Measurements from ENCODE around the gene ZC2HC1B.
"Not testable (repeated sequence)": the region's sequence is repeated elsewhere in the genome, so short reads cannot be mapped to it uniquely, and the experiment has no call there.

The ZC2HC1B gene, protein sequence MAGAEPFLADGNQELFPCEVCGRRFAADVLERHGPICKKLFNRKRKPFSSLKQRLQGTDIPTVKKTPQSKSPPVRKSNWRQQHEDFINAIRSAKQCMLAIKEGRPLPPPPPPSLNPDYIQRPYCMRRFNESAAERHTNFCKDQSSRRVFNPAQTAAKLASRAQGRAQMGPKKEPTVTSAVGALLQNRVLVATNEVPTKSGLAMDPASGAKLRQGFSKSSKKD

GRCh38 chr6:143864234-143864633 is at the start of gene ZC2HC1B:
Gene ZC2HC1B (plus strand): TSS chr6:143864474. CDS start chr6:143864540, 66 bp downstream.
- in situ Hi-C loops (cut with HindIII; ENCODE audit: low pct_ligation_motif_present, low pct_unique_long_range_greater_than_20kb, low sequenced_read_pairs): no loop called here
- DNase-seq: no peak

- DNase-seq: no peak
- in situ Hi-C loops (cut with HindIII; ENCODE audit: low pct_ligation_motif_present, low pct_unique_long_range_greater_than_20kb, low sequenced_read_pairs): no loop called here
These were observed 46.7 kb upstream of the ZC2HC1B start for GRCh38 chr6:143817621-143818020.

DNA sequence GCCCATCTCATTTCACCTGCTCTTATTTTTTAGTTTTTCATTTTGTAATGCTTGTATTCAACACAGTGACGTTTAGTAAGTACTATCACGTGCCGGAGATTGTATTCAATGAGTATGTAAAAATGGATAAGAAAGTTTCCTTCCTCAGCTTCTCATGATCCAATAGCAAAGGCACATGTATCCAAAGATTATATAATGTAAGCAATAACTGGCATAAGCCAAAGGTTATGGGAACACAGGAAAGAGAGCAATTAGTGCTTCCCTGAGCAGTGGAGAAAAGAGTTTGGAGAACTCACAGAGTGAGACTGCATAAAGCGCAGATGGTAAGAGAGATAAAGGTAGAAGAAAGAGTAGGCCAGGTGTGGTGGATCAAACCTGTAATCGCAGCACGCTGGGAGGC is 42.9 kb upstream of the ZC2HC1B start:
- in situ Hi-C loops (cut with HindIII; ENCODE audit: low pct_ligation_motif_present, low pct_unique_long_range_greater_than_20kb, low sequenced_read_pairs): no loop called here

DNA sequence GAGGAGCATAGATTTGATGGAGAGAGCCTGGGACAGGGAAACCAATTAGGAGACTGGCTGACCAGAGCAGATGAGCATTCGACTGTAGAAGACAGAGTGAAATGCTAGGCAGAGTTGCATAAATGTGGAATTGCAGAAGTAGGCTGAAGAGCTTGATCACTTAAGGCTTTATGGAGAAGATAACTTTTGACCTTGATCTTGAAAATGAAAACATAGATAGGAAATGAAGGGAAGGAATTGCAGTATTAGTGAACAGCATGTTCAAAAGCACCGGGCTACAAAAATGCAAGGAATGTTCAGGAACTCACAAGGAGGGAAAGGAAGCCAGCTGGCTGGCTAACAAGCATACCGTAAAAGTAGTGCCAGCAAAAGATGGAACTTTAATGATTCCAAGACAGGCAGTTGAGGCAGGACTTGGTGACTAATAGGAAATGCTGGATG is 41.7 kb upstream of the ZC2HC1B start:
- in situ Hi-C loops (cut with HindIII; ENCODE audit: low pct_ligation_motif_present, low pct_unique_long_range_greater_than_20kb, low sequenced_read_pairs): no loop called here
- DNase-seq: peak; percentile 29

More for the DNA sequence above, 42.9 kb upstream of the ZC2HC1B start:
- no peak for DNase-seq

GRCh38 chr6:143823548-143823947 is 40.7 kb upstream of the ZC2HC1B start:
- in situ Hi-C loops (cut with HindIII; ENCODE audit: low pct_ligation_motif_present, low pct_unique_long_range_greater_than_20kb, low sequenced_read_pairs): no loop called here
- DNase-seq: peak; percentile 1

- in situ Hi-C loops (cut with HindIII; ENCODE audit: low pct_ligation_motif_present, low pct_unique_long_range_greater_than_20kb, low sequenced_read_pairs): no loop called here
- no peak for DNase-seq
These were observed 35.7 kb upstream of the ZC2HC1B start for GRCh38 chr6:143828572-143828971.

- no peak for DNase-seq
- in situ Hi-C loops (cut with HindIII; ENCODE audit: low pct_ligation_motif_present, low pct_unique_long_range_greater_than_20kb, low sequenced_read_pairs): no loop called here
These were observed 28.1 kb upstream of the ZC2HC1B start for GRCh38 chr6:143836150-143836549.

DNA sequence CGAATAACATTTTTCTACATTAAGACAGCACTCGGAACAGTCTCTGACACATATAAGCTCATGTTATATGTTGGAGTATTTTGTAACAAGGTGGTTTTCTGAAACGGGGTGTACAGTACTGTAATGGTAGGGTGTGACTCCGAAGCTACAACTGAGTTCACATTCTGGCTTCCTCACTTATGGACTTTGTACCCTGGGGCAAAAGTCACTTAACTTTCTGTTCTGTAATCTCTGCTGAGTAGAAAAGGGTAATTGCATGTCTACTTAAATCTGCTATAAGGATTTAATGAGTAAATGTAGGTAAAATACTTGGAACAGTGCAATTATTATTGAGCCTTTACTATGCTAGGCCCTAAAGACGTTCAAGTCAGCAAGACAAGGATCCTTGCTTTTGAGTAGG is 25.9 kb upstream of the ZC2HC1B start:
- in situ Hi-C loops (cut with HindIII; ENCODE audit: low pct_ligation_motif_present, low pct_unique_long_range_greater_than_20kb, low sequenced_read_pairs): no loop called here
- no peak for DNase-seq

DNA sequence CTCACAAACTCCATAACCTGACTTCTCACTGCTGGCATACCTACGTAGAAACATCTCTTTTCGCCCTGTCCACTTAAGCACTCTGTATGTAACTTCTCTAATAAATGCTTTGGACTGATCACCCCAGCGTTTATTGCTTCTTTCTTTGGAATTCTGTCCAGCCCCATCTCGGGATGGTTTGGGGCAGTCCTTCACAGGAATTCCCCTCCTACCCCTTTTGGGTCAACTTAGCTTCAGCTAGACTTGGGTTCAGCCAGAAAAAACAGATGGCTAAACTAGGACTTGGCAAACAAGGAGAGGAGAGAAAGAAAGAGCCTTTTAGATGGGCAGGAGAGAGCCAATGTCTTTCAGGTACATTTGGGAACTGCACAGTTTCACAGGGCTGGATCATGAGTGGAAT is 25.1 kb upstream of the ZC2HC1B start:
- in situ Hi-C loops (cut with HindIII; ENCODE audit: low pct_ligation_motif_present, low pct_unique_long_range_greater_than_20kb, low sequenced_read_pairs): no loop called here
- no peak for DNase-seq

DNA sequence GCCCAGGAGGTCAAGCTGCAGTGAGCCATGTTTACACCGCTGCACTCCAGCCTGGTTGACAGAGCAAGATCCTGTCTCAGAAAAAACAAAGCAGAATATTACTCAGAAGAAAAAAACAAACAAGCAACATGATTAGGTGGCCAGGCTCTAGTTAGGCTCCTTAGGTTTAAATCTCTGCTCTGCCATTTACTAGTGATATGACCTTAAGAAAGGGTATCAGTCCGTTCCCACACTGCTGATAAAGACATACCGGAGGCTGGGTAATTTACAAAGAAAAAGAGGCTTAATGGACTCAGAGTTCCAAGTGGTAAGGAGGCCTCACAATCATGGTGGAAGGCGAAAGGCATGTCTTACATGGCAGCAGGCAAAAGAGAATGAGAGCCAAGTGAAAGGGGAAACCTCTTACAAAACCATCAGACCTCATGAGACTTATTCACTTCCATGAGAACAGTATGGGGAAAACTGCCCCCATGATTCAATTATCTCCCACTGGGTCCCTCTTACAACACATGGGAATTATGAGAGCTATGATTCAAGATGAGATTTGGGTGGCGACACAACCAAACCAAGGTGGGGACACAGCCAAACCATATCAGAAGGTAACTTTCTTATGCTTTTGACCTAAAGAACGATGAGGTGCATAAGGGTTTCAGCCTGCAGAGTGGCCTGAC is 23.5 kb upstream of the ZC2HC1B start:
- in situ Hi-C loops (cut with HindIII; ENCODE audit: low pct_ligation_motif_present, low pct_unique_long_range_greater_than_20kb, low sequenced_read_pairs): no loop called here
- DNase-seq: no peak

DNA sequence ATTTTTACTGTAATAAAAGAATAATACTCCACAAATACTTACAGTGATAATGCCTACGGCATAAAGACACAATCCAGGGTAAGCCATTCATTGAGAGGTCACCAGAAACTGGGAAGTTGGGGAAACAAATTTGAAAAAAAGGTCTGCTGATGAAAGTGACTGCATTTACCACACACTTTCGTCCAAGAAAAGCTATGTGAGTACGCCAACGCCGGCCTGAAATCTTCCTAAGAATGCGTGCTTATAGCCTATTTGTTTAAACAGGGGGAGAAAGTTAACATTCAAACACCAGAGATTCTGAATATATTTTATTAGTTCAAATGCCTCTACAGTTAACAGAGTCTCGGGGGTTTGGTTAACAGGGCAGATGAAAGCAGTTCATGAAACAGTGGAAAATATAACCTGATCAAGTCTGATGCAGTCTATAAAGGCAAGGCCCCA is 21.8 kb upstream of the ZC2HC1B start:
- peak; percentile 48 for DNase-seq
- in situ Hi-C loops (cut with HindIII; ENCODE audit: low pct_ligation_motif_present, low pct_unique_long_range_greater_than_20kb, low sequenced_read_pairs): no loop called here

DNA sequence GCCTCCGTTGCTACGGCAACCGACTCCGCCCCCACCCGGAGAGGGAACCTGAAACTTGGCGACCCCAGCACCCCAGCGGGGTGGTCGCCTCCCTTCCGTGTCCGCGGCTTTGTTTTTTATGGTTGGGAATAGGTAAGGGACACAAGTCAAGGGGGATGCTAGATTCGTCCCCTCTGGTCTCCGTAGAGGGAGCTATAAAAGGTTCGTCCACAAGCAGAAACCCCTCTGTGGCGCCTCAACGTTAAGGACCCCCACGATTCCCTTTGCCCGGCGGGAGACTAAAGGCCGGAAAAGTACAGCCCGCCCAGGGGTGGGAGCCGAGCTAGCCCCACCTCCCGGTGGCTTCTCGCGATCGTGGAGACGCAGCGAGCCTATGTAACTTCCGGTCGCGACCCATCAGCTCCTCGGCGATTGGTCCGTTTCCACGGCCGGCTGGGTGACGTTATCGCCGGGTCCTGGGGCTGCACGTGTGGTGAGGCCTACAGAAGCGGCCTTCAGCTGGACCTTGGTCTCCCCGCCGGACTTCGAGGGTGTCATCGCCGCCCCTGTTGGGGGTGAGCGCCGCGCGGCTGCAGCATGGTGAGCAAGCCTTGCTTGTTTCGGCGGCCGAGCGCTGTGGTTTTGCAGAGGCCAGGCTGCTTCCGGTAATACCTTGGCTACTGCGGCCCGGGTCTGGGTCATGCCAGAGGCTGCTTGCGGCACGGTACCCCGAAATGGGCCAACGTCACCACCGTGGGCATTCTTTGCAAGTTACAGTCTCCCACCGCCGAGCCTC is 21.2 kb upstream of the ZC2HC1B start, which contains the start of gene LTV1:
LTV1 (plus strand) TSS at position 437 of the 775 bp plus-strand sequence; CDS start at position 577, 140 bp downstream.
- DNase-seq: peak; percentile 94
- in situ Hi-C loops (cut with HindIII; ENCODE audit: low pct_ligation_motif_present, low pct_unique_long_range_greater_than_20kb, low sequenced_read_pairs): no loop called here

- DNase-seq: no peak
- in situ Hi-C loops (cut with HindIII; ENCODE audit: low pct_ligation_motif_present, low pct_unique_long_range_greater_than_20kb, low sequenced_read_pairs): no loop called here
These were observed 20.6 kb upstream of the ZC2HC1B start for GRCh38 chr6:143843677-143843999.

GRCh38 chr6:143844006-143844405 is 20.3 kb upstream of the ZC2HC1B start:
- in situ Hi-C loops (cut with HindIII; ENCODE audit: low pct_ligation_motif_present, low pct_unique_long_range_greater_than_20kb, low sequenced_read_pairs): no loop called here
- DNase-seq: peak; percentile 14

GRCh38 chr6:143845033-143845432 is 19.2 kb upstream of the ZC2HC1B start:
- no peak for DNase-seq
- in situ Hi-C loops (cut with HindIII; ENCODE audit: low pct_ligation_motif_present, low pct_unique_long_range_greater_than_20kb, low sequenced_read_pairs): no loop called here

DNA sequence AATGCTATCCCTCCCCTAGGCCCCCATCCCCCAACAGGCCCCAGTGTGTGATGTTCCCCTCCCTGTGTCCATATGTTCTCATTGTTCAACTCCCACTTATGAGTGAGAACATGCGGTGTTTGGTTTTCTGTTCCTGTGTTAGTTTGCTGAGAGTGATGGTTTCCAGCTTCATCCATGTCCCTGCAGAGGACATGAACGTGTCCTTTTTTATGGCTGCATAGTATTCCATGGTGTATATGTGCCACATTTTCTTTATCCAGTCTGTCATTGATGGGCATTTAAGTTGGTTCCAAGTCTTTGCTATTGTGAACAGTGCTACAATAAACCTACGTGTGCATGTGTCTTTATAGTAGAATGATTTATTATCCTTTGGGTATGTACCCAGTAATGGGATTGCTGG is 12.6 kb upstream of the ZC2HC1B start:
- in situ Hi-C loops (cut with HindIII; ENCODE audit: low pct_ligation_motif_present, low pct_unique_long_range_greater_than_20kb, low sequenced_read_pairs): not testable (repeated sequence)

GRCh38 chr6:143855057-143855456 is 9.2 kb upstream of the ZC2HC1B start:
- in situ Hi-C loops (cut with HindIII; ENCODE audit: low pct_ligation_motif_present, low pct_unique_long_range_greater_than_20kb, low sequenced_read_pairs); DNase-seq: not testable (repeated sequence)

More for the DNA sequence above, 12.6 kb upstream of the ZC2HC1B start:
- not testable (repeated sequence) for DNase-seq

- in situ Hi-C loops (cut with HindIII; ENCODE audit: low pct_ligation_motif_present, low pct_unique_long_range_greater_than_20kb, low sequenced_read_pairs); DNase-seq: not testable (repeated sequence)
These were observed 7.5 kb upstream of the ZC2HC1B start for GRCh38 chr6:143856762-143857161.

GRCh38 chr6:143857651-143858050 is 6.6 kb upstream of the ZC2HC1B start:
- no peak for DNase-seq
- in situ Hi-C loops (cut with HindIII; ENCODE audit: low pct_ligation_motif_present, low pct_unique_long_range_greater_than_20kb, low sequenced_read_pairs): no loop called here

Data from ACHN (cell line).